CD4-positive, CD25-positive, alpha-beta regulatory T cell (primary cell): ENCODE data around the gene PURA. TPM values are rescaled to one million over a fixed set of nuclear protein-coding genes. Genes with fewer than 3 reads are reported as not detected.

Source experiments
- ATAC-seq, 2 donors: fragments of 150-1000 bp; cut with Tn5 transposase; one replicate each; pipeline ENCODE4 v1.10.0; 2021; ENCODE audit warnings: low read depth in 2 of 2, moderate number of reproducible peaks in 2 of 2, moderate library complexity in 1 of 2
- DNase-seq, 3 donors: peaks; one replicate each; pipeline versions ENCODE4 v3.0.0 to v3.0.0-alpha.2; 2012 to 2022; ENCODE audit warnings: mixed read lengths in 1 of 3
- H3K27ac ChIP-seq: one replicate; pipeline ENCODE4 v1.7.0; 2013; ENCODE audit warnings: mild to moderate bottlenecking, low read length; ENCODE audit not compliant: insufficient read depth, poor library complexity, severe bottlenecking
- H3K27me3 ChIP-seq: one replicate; pipeline ENCODE4 v1.7.0; 2013; ENCODE audit warnings: low read length; ENCODE audit not compliant: control insufficient read depth, insufficient read depth
- H3K36me3 ChIP-seq: one replicate; pipeline ENCODE4 v1.7.0; 2013; ENCODE audit warnings: mild to moderate bottlenecking, low read length, moderate library complexity; ENCODE audit not compliant: control insufficient read depth, insufficient read depth
- H3K4me1 ChIP-seq: 2 replicates; pipeline ENCODE4 v1.7.0; 2013; ENCODE audit warnings: mild to moderate bottlenecking, low read length; ENCODE audit not compliant: insufficient read depth, control insufficient read depth, poor library complexity, severe bottlenecking
- H3K4me3 ChIP-seq: one replicate; pipeline ENCODE4 v1.7.0; 2013; ENCODE audit warnings: low read depth, mild to moderate bottlenecking, low read length, moderate library complexity
- H3K9me3 ChIP-seq, 2 experiments: 1 replicate in 1 of 2; 2 replicates in 1 of 2; pipeline ENCODE4 v1.7.0; 2013; ENCODE audit warnings: low read length in 2 of 2, mild to moderate bottlenecking in 1 of 2, moderate library complexity in 1 of 2; ENCODE audit not compliant: control insufficient read depth in 2 of 2
- H3K27ac Mint-ChIP-seq, 3 donors: one replicate each; pipeline ENCODE4 v1.8.0; 2020 to 2022; ENCODE audit warnings: mild to moderate bottlenecking in 3 of 3, mixed read lengths in 3 of 3, moderate library complexity in 2 of 3
- H3K27me3 Mint-ChIP-seq: one replicate; pipeline ENCODE4 v1.8.0; 2022; ENCODE audit warnings: mild to moderate bottlenecking, mixed read lengths
- H3K36me3 Mint-ChIP-seq: one replicate; pipeline ENCODE4 v1.8.0; 2020; ENCODE audit warnings: mixed read lengths
- H3K4me1 Mint-ChIP-seq, 4 donors: one replicate each; pipeline ENCODE4 v1.8.0; 2020 to 2022; ENCODE audit warnings: mixed read lengths in 4 of 4, mild to moderate bottlenecking in 1 of 4
- H3K4me3 Mint-ChIP-seq, 4 donors: one replicate each; pipeline ENCODE4 v1.8.0; 2020 to 2022; ENCODE audit warnings: mild to moderate bottlenecking in 4 of 4, mixed read lengths in 4 of 4, moderate library complexity in 3 of 4
- H3K9me3 Mint-ChIP-seq, 7 donors: one replicate each; pipeline ENCODE4 v1.8.0; 2020 to 2022; ENCODE audit warnings: mixed read lengths in 7 of 7, mild to moderate bottlenecking in 3 of 7, moderate library complexity in 2 of 7
- polyA plus RNA-seq, 4 donors: library from polyadenylated mRNA; unstranded; fragments of 300-500 nt; fragmentation: Illumina TruSeq; gene quantifications; one replicate each; pipeline ENCODE4 v1.2.3, GENCODE V29; 2021
- total RNA-seq: library from RNA; stranded (reverse); gene quantifications from one replicate; pipeline ENCODE4 v1.2.3, GENCODE V29; 2022

Gene PURA
- total and polyA plus RNA-seq, 5 donors from 2014 or later: 2.3 to 7.7 (median 3.7) TPM

- no peaks in the 10 kb centered on the region for H3K36me3 ChIP-seq
- H3K36me3 Mint-ChIP-seq: no peaks in the 10 kb centered on the region
- peaks cover 5 to 36% (median 27%) of the 10 kb centered on the region in 4 donors for H3K4me1 Mint-ChIP-seq
- H3K4me1 ChIP-seq: no peaks in the 10 kb centered on the region
- no peaks in the 10 kb centered on the region for H3K27me3 ChIP-seq
- H3K27ac ChIP-seq: no peak overlapping the region
- H3K4me3 Mint-ChIP-seq: peak overlapping the region in 1 of 4 donors; percentile 11
- no peaks in the 10 kb centered on the region for H3K9me3 ChIP-seq
- DNase-seq (peak in 1 of 3 donors; percentile 26), ATAC-seq (peak; percentile 20 to 34)
- no peaks in the 10 kb centered on the region for H3K27me3 Mint-ChIP-seq
- H3K9me3 Mint-ChIP-seq: no peaks in the 10 kb centered on the region
- H3K27ac Mint-ChIP-seq: peak overlapping the region in 1 of 3 donors; percentile 31
- no peak overlapping the region for H3K4me3 ChIP-seq
Observed at GRCh38 chr5:140131967-140132409, 18.1 kb downstream of the PURA start.

DNA sequence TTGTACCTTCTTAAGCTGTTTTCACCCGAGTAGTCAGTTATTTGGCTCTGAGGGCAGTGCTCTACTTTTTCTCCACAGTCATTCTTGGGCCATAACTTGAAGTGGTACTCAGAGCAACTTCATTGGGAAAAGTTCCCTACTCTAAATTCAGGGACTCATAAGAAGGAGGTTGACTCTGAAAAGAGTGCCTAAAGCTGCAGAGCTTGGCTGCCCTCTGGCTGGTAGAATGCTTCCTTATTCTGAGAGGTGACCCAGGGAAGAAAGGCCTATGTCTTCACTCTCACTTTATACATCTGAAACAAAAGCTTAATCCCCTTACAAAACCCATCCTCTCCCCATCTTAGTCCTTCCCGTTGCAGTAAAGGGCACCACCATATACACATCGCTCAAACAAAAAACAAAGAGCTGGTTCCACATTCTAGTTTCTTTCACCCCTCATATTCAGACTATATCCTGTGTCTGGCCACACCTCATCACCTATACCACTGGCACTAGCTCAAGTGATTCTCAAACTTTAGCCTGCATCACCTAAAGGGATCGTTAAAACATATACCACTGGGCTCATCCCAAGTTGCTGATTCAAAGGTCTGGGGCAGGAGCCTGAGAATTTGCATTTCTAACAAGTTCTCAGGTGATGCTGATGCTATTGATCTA is 19.7 kb downstream of the PURA start:
- no peaks in the 10 kb centered on the region for H3K9me3 ChIP-seq
- no peak for ATAC-seq
- H3K36me3 ChIP-seq: no peaks in the 10 kb centered on the region
- no peak overlapping the region for H3K4me3 Mint-ChIP-seq
- H3K4me1 Mint-ChIP-seq: peaks cover 5 to 38% (median 24%) of the 10 kb centered on the region in 4 donors
- H3K36me3 Mint-ChIP-seq: peaks cover 4% of the 10 kb centered on the region
- no peak for DNase-seq
- H3K27me3 Mint-ChIP-seq: no peaks in the 10 kb centered on the region
- no peak overlapping the region for H3K27ac Mint-ChIP-seq
- H3K9me3 Mint-ChIP-seq: no peaks in the 10 kb centered on the region
- no peak overlapping the region for H3K4me3 ChIP-seq
- no peaks in the 10 kb centered on the region for H3K4me1 ChIP-seq
- H3K27ac ChIP-seq: no peak overlapping the region
- H3K27me3 ChIP-seq: no peaks in the 10 kb centered on the region

GRCh38 chr5:140134277-140134935 is 20.5 kb downstream of the PURA start:
- Mint-ChIP-seq H3K27ac (no peak overlapping the region), H3K36me3 (peaks cover 4% of the 10 kb centered on the region), H3K27me3 (peaks cover 3% of the 10 kb centered on the region), H3K4me1 (peaks cover 5 to 36% (median 24%) of the 10 kb centered on the region in 4 donors), H3K4me3 (no peak overlapping the region), H3K9me3 (no peaks in the 10 kb centered on the region)
- H3K36me3 ChIP-seq: no peaks in the 10 kb centered on the region
- no peak overlapping the region for H3K4me3 ChIP-seq
- no peak for DNase-seq
- no peak for ATAC-seq
- no peak overlapping the region for H3K27ac ChIP-seq
- H3K4me1 ChIP-seq: no peaks in the 10 kb centered on the region
- H3K27me3 ChIP-seq: no peaks in the 10 kb centered on the region
- no peaks in the 10 kb centered on the region for H3K9me3 ChIP-seq

DNA sequence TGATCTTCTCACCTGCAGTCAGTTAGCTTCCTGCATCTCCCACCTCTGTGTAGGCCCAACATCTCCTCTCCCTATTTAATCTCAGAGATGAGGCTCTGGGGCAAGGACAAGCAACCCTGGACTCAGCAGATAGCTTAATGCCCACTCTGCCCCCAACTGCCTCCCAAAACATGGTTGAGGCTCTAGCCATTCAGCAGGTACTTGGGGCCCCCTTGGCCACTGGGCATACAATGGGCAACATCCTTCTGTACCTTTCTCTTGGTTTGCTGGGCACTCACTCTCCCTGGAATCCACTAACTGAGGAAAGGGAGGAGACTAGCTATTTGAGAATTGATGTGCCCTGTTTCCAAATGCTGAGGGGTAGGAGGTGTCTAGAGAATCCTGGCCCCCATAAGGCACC is 21.2 kb downstream of the PURA start:
- peaks cover 6% of the 10 kb centered on the region for H3K27me3 Mint-ChIP-seq

DNA sequence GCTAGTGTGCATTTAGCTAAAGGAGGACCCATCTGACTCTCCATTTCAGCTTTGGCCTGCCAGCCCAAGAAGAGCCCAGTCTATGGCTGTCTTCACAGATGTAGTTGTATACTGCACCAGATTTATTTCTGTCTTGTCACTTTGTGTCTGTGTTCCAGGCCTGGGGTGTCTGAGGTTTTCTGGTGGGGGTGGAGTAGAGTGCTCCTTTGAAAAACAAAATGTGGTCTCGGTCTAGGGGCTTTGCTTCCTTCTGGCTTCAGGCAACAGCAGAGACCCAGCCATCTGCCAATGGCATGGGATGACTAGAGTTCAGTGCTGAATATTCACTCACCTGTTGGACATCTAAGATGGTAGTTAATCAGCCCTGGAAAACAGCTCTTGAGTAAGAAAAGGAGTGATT is 22.7 kb downstream of the PURA start:
- Histone ChIP-seq H3K27me3 (no peaks in the 10 kb centered on the region), H3K27ac (no peak overlapping the region), H3K4me1 (no peaks in the 10 kb centered on the region), H3K36me3 (no peaks in the 10 kb centered on the region), H3K4me3 (no peak overlapping the region), H3K9me3 (no peaks in the 10 kb centered on the region)
- H3K27me3 Mint-ChIP-seq: peaks cover 6% of the 10 kb centered on the region
- no peak overlapping the region for H3K4me3 Mint-ChIP-seq
- peaks cover 4% of the 10 kb centered on the region for H3K36me3 Mint-ChIP-seq
- H3K27ac Mint-ChIP-seq: no peak overlapping the region
- no peak for DNase-seq
- peaks cover 5 to 27% (median 14%) of the 10 kb centered on the region in 4 donors for H3K4me1 Mint-ChIP-seq
- no peaks in the 10 kb centered on the region for H3K9me3 Mint-ChIP-seq
- ATAC-seq: no peak

More for the DNA sequence above, 21.2 kb downstream of the PURA start:
- H3K9me3 Mint-ChIP-seq: no peaks in the 10 kb centered on the region
- peaks cover 4% of the 10 kb centered on the region for H3K36me3 Mint-ChIP-seq
- Histone ChIP-seq H3K27ac (no peak overlapping the region), H3K36me3 (no peaks in the 10 kb centered on the region), H3K4me1 (no peaks in the 10 kb centered on the region), H3K27me3 (no peaks in the 10 kb centered on the region), H3K4me3 (no peak overlapping the region), H3K9me3 (no peaks in the 10 kb centered on the region)
- peaks cover 5 to 36% (median 23%) of the 10 kb centered on the region in 4 donors for H3K4me1 Mint-ChIP-seq
- DNase-seq: no peak
- H3K27ac Mint-ChIP-seq: no peak overlapping the region
- no peak for ATAC-seq
- H3K4me3 Mint-ChIP-seq: no peak overlapping the region

GRCh38 chr5:140140435-140140834 is 26.5 kb downstream of the PURA start:
- no peak overlapping the region for H3K4me3 ChIP-seq

GRCh38 chr5:140141241-140141640 is 27.3 kb downstream of the PURA start:
- no peak overlapping the region for H3K4me3 ChIP-seq
- peaks cover 4% of the 10 kb centered on the region for H3K36me3 Mint-ChIP-seq
- peak overlapping the region in 1 of 3 donors; percentile 20 for H3K27ac Mint-ChIP-seq
- no peak overlapping the region for H3K4me3 Mint-ChIP-seq
- H3K27me3 Mint-ChIP-seq: peaks cover 23% of the 10 kb centered on the region
- H3K4me1 Mint-ChIP-seq: peaks cover 0 to 18% (median 17%) of the 10 kb centered on the region in 4 donors
- no peak overlapping the region for H3K27ac ChIP-seq
- H3K4me1 ChIP-seq: peaks cover 12% of the 10 kb centered on the region
- ATAC-seq (no peak), DNase-seq (no peak)
- H3K9me3 Mint-ChIP-seq: no peaks in the 10 kb centered on the region
- peaks cover 6% of the 10 kb centered on the region for H3K27me3 ChIP-seq
- no peaks in the 10 kb centered on the region for H3K36me3 ChIP-seq
- H3K9me3 ChIP-seq: no peaks in the 10 kb centered on the region

More at GRCh38 chr5:140140435-140140834, 26.5 kb downstream of the PURA start:
- Mint-ChIP-seq H3K27me3 (peaks cover 20% of the 10 kb centered on the region), H3K36me3 (peaks cover 4% of the 10 kb centered on the region), H3K9me3 (no peaks in the 10 kb centered on the region), H3K4me1 (peaks cover 0 to 18% (median 16%) of the 10 kb centered on the region in 4 donors), H3K27ac (no peak overlapping the region), H3K4me3 (no peak overlapping the region)
- no peak for DNase-seq
- no peaks in the 10 kb centered on the region for H3K36me3 ChIP-seq
- ATAC-seq: no peak
- H3K9me3 ChIP-seq: no peaks in the 10 kb centered on the region
- peaks cover 4% of the 10 kb centered on the region for H3K4me1 ChIP-seq
- peaks cover 4% of the 10 kb centered on the region for H3K27me3 ChIP-seq
- H3K27ac ChIP-seq: no peak overlapping the region
